Stimulated activated CD4-positive, alpha-beta T cell treated with anti-CD3 and anti-CD28 coated beads, Interleukin-4, amount 100 ng/mL, for 24 hours (primary cell): Measurements from ENCODE around the gene MUL1.

ENCODE experiments used
- DNase-seq: peaks from one replicate; pipeline ENCODE4 v3.0.0-alpha.2; 2020

The MUL1 gene

DNA sequence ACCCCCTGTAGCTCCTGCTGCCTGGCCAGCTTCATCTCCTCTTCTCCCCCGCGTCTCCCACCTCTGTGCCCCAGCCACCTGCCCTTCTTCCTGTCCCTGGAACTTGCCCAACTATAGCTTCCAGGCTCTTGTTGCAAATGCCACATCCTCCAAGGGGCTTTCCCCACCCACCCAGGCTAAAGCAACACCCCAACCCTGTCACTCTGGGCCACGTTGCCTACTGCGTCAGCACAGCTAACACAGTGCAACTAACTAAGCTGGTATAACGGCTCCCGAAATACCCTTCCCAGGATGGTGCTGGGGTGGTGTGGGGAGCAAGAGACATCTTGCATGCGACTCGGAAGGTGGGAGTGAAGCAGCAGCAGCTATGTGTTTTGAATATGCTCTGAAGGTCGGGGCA is 41.7 kb downstream of the MUL1 start:
- peak; percentile 30 for DNase-seq

DNA sequence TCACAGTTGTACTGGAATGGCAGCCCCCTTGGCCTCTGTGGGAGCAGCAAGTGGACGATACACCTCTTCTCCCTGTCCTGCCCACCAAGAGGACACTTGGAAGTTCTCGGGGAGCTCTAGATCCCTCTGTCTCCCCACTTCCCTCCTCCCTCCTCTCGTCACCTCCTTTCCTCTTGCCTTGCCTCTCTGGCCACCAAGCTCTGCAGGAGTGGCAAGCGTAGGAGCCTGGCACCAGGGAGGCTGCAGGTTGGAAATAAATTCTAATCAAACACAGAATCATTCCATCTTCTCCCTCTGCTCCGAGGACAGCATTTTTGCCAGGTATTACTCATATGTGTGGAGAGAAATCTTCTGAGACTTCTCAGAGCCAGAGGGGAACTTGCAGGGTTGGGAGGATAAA is 42.8 kb downstream of the MUL1 start:
- DNase-seq = no peak

- DNase-seq = no peak
These were observed 44.4 kb downstream of the MUL1 start for GRCh38 chr1:20463502-20463901.

DNA sequence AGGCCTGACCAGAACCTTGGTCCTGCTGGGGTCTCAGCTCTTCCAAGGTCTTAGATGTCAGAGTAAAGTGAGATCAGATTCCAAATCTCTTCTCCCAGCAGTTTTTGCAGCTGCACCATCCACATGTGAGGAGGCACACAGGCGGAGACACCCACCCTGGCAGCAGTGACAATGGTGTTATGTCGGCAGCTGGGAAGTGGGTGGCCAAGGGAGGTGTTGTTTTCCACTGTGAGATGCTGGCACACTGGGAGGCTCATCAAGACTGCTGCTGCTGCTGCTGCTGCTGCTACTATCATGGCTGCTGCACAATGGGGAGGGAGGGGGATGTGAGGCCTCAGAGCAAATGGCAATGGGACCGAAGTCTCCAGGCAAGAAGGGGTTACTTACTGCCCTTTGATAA is 45.6 kb downstream of the MUL1 start:
- no peak for DNase-seq

DNA sequence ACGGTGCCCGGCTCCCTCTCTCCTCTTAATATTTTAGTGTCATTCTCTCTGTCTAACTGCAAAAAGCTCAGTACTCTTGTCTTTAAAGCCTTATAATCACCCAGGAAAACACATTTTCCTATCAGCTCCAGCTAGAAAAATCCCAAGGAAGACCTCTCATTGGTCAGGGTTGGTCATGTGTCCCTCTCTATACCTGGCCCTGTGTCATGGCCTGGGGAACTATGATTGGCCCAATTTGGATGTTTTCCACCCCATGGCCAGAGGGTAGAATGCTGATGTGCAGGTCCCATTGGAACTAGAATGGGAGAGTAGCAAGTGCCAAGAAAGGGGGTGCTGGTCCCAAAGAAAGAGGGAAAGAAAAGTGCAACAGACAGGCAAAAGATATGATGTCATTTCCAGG is 49.2 kb downstream of the MUL1 start:
- no peak for DNase-seq

DNA sequence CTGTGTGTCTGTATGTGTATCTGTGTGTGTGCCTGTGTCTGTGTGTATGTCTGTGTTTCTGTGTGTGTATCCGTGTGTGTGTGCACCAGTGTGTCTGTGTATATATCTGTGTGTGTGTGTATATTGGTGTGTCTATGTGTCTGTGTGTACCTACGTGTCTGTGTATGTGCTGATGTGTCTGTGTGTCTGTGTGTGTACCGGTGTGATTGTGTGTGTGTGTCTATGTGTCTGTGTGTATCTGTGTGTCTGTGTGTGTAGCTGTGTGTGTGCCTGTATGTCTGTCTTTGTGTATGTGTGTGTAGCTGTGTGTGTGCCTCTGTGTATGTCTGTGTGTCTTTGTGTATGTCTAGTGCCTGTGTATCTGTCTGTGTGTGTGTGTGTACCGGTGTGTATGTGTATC is 53.9 kb downstream of the MUL1 start:
- DNase-seq = no peak

DNA sequence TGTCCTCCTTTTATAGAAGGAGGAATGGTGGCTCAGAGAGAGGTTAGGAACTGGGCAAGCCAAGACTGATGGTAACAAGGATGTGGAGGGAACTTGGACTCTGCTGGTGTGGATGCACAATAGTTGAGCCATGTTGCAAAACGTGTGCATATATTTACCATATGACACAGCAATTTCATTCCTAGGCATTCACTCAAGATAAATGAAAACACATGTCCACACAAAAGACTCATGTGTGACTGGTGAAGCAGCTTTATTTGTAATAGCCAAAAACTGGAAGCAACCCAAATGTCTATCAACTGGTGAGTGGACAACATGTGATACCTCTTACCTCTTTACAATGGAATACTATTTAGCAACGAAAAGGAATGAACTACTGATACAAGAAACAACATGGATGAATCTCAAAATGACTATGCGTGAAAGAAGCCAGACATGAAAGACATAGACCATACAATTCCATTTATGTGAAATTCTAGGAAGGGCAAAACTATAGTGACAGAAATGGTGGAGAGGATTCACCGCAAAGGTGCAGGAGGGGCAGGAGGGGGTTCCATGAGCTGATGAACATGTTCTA is 58.1 kb downstream of the MUL1 start:
- DNase-seq = no peak
